GM23338 (cell line): ENCODE data around the gene HSPH1. TPM values are rescaled to one million over a fixed set of nuclear protein-coding genes. Genes with fewer than 3 reads are reported as not detected.

ENCODE experiments used
- ATAC-seq: fragments of 200-7000 bp; cut with Tn5 transposase; 3 replicates; pipeline ENCODE4 v1.9.1; 2020
- DNase-seq: peaks from one replicate; pipeline ENCODE4 v3.0.0-alpha.2; 2015; ENCODE audit warnings: low spot score
- H2AFZ ChIP-seq: fragments of 200-600 bp; sonication (generic); 2 replicates; pipeline ENCODE4 v1.8.0; 2016; ENCODE audit warnings: antibody characterized with exemption, mild to moderate bottlenecking, moderate library complexity
- H3F3A ChIP-seq: fragments of 200-600 bp; sonication (generic); replicated peaks from 2 replicates; pipeline ENCODE4 v1.8.0; 2017; ENCODE audit warnings: antibody characterized with exemption, mixed run types, low read depth
- H3K27ac ChIP-seq: fragments of 200-600 bp; sonication (generic); 2 replicates; pipeline ENCODE4 v1.6.1; 2016; ENCODE audit warnings: low read depth
- H3K27me3 ChIP-seq: fragments of 200-600 bp; sonication (generic); 2 replicates; pipeline ENCODE4 v1.8.0; 2016; ENCODE audit warnings: mild to moderate bottlenecking, mixed run types, moderate library complexity; ENCODE audit not compliant: insufficient read depth
- H3K36me3 ChIP-seq: fragments of 200-600 bp; sonication (generic); 2 replicates; pipeline ENCODE4 v1.8.0; 2016; ENCODE audit warnings: mild to moderate bottlenecking; ENCODE audit not compliant: insufficient read depth
- H3K4me1 ChIP-seq: fragments of 200-600 bp; sonication (generic); 2 replicates; pipeline ENCODE4 v1.8.0; 2016; ENCODE audit warnings: mild to moderate bottlenecking, moderate library complexity; ENCODE audit not compliant: insufficient read depth
- H3K4me2 ChIP-seq: fragments of 200-600 bp; sonication (generic); 2 replicates; pipeline ENCODE4 v1.7.1; 2017; ENCODE audit warnings: mixed run types
- H3K4me3 ChIP-seq: fragments of 200-600 bp; sonication (generic); 2 replicates; pipeline ENCODE4 v1.6.1; 2016; ENCODE audit warnings: mixed run types
- H3K79me2 ChIP-seq: fragments of 200-600 bp; sonication (generic); replicated peaks from 2 replicates; pipeline ENCODE4 v1.8.0; 2017; ENCODE audit warnings: mild to moderate bottlenecking; ENCODE audit not compliant: insufficient read depth
- H3K9me2 ChIP-seq: fragments of 200-600 bp; sonication (generic); 2 replicates; pipeline ENCODE4 v1.8.0; 2017; ENCODE audit not compliant: insufficient read depth
- H4K20me1 ChIP-seq: fragments of 200-600 bp; sonication (generic); replicated peaks from 2 replicates; pipeline ENCODE4 v1.8.0; 2017; ENCODE audit warnings: mild to moderate bottlenecking; ENCODE audit not compliant: insufficient read depth
- H3K27ac Mint-ChIP-seq: 2 replicates; pipeline ENCODE4 v1.8.0; 2020; ENCODE audit warnings: inconsistent platforms, mild to moderate bottlenecking, moderate library complexity, mixed read lengths
- H3K27me3 Mint-ChIP-seq: 3 replicates; pipeline ENCODE4 v1.8.0; 2022; ENCODE audit warnings: low read depth, mild to moderate bottlenecking, moderate library complexity, mixed read lengths, inconsistent platforms; ENCODE audit not compliant: insufficient read depth, poor library complexity
- H3K36me3 Mint-ChIP-seq: 3 replicates; pipeline ENCODE4 v1.8.0; 2021; ENCODE audit warnings: low read depth, mild to moderate bottlenecking, inconsistent platforms, moderate library complexity, mixed read lengths
- H3K4me1 Mint-ChIP-seq: 3 replicates; pipeline ENCODE4 v1.8.0; 2020; ENCODE audit warnings: mild to moderate bottlenecking, inconsistent platforms, mixed read lengths
- H3K4me3 Mint-ChIP-seq: 3 replicates; pipeline ENCODE4 v1.8.0; 2021; ENCODE audit warnings: moderate library complexity, mild to moderate bottlenecking, inconsistent platforms, mixed read lengths
- H3K9me3 Mint-ChIP-seq: 3 replicates; pipeline ENCODE4 v1.8.0; 2020; ENCODE audit warnings: moderate library complexity, mild to moderate bottlenecking, inconsistent platforms, mixed read lengths
- CTCF ChIP-seq, 2 experiments: fragments of 200-600 bp in 1 of 2; sonication (generic) in 1 of 2; conservative IDR thresholded peaks; 2 replicates each; pipeline versions ENCODE4 v1.5.1 to v1.6.1; 2016 to 2017; ENCODE audit warnings: antibody characterized with exemption in 2 of 2, low read depth in 2 of 2, mild to moderate bottlenecking in 2 of 2, moderate library complexity in 1 of 2
- EZH2 ChIP-seq: fragments of 200-600 bp; sonication (generic); IDR thresholded peaks from one replicate; pipeline ENCODE4 v1.8.0; 2017; ENCODE audit warnings: antibody characterized with exemption, mild to moderate bottlenecking, low read depth; ENCODE audit not compliant: unreplicated experiment
- JUNB ChIP-seq: IDR thresholded peaks from one replicate; pipeline ENCODE4 v1.6.1; 2016; ENCODE audit warnings: antibody characterized with exemption; ENCODE audit not compliant: unreplicated experiment
- NANOG ChIP-seq: IDR thresholded peaks from 2 replicates; pipeline ENCODE4 v1.6.1; 2016; ENCODE audit warnings: antibody characterized with exemption, borderline replicate concordance
- REST ChIP-seq: IDR thresholded peaks from one replicate; pipeline ENCODE4 v1.6.1; 2018; ENCODE audit warnings: antibody characterized with exemption; ENCODE audit not compliant: unreplicated experiment
- STAT1 ChIP-seq: IDR thresholded peaks from one replicate; pipeline ENCODE4 v1.6.1; 2016; ENCODE audit warnings: antibody characterized with exemption; ENCODE audit not compliant: unreplicated experiment
- ZNF462 ChIP-seq: fragments of 250-450 bp; sonication (Bioruptor Pico); IDR thresholded peaks from 2 replicates; pipeline ENCODE4 v1.5.0; 2020; ENCODE audit warnings: mild to moderate bottlenecking, moderate library complexity
- polyA plus RNA-seq: library from polyadenylated mRNA; unstranded; fragments of >200 nt; fragmentation: Nextera tagmentation; extraction: Ambion mirVana; gene quantifications from 2 replicates; pipeline ENCODE4 v1.2.1, GENCODE V29; 2016
- total RNA-seq: library from RNA; depleted of rRNA; stranded (reverse); fragments of >200 nt; shearing (Covaris generic); gene quantifications from 2 replicates; pipeline ENCODE4 v1.2.3, GENCODE V29; 2014

HSPH1 gene
- total and polyA plus RNA-seq, 2 experiments from 2014 or later, result 112 to 147 TPM

- Histone ChIP-seq H3K36me3 (no peaks in the 10 kb centered on the region), H2AFZ (peak overlapping the region; percentile 57; the same call in 1 of the 2 replicates), H4K20me1 (no peaks in the 10 kb centered on the region), H3K4me1 (peaks cover 7% of the 10 kb centered on the region), H3F3A (no peaks in the 10 kb centered on the region), H3K4me2 (peak overlapping the region; percentile 74), H3K4me3 (peak overlapping the region; percentile 59), H3K79me2 (no peaks in the 10 kb centered on the region), H3K9me2 (no peaks in the 10 kb centered on the region), H3K27me3 (peaks cover 9% of the 10 kb centered on the region; the same call in 1 of the 2 replicates), H3K27ac (no peak overlapping the region)
- DNase-seq (no peak), ATAC-seq (no peak)
- no peak overlapping the region for H3K27ac Mint-ChIP-seq
- no peak for TF ChIP-seq JUNB
- TF ChIP-seq NANOG, result no peak
- TF ChIP-seq CTCF (conservative IDR thresholded peaks at IDR 0.05; ENCODE audit: low read depth in 2 of 2), result no peak
- no peak for TF ChIP-seq STAT1
- peaks cover 11% of the 10 kb centered on the region for H3K27me3 Mint-ChIP-seq
- no peaks in the 10 kb centered on the region; the same call in 2 of the 3 replicates for H3K36me3 Mint-ChIP-seq
- H3K4me3 Mint-ChIP-seq, result peak overlapping the region; percentile 75
- peaks cover 17% of the 10 kb centered on the region for H3K4me1 Mint-ChIP-seq
- no peaks in the 10 kb centered on the region; the same call in 2 of the 3 replicates for H3K9me3 Mint-ChIP-seq
Measured at GRCh38 chr13:31199527-31199848, 37.8 kb upstream of the HSPH1 start.

- H3K27me3 Mint-ChIP-seq, result peaks cover 11% of the 10 kb centered on the region
- H3K79me2 ChIP-seq, result no peaks in the 10 kb centered on the region
- H4K20me1 ChIP-seq, result no peaks in the 10 kb centered on the region
- H3K4me3 ChIP-seq, result no peak overlapping the region
- no peaks in the 10 kb centered on the region; the same call in 2 of the 3 replicates for H3K9me3 Mint-ChIP-seq
- H3K4me2 ChIP-seq, result no peak overlapping the region
- no peak overlapping the region for H3K4me3 Mint-ChIP-seq
- no peak overlapping the region; the same call in 1 of the 2 replicates for H2AFZ ChIP-seq
- H3K36me3 Mint-ChIP-seq, result no peaks in the 10 kb centered on the region; the same call in 2 of the 3 replicates
- DNase-seq (no peak), ATAC-seq (no peak)
- no peaks in the 10 kb centered on the region for H3K36me3 ChIP-seq
- H3K27ac Mint-ChIP-seq, result no peak overlapping the region
- H3K4me1 ChIP-seq, result peaks cover 7% of the 10 kb centered on the region
- peaks cover 17% of the 10 kb centered on the region for H3K4me1 Mint-ChIP-seq
- H3K9me2 ChIP-seq, result no peaks in the 10 kb centered on the region
- no peaks in the 10 kb centered on the region for H3F3A ChIP-seq
- peaks cover 9% of the 10 kb centered on the region; the same call in 1 of the 2 replicates for H3K27me3 ChIP-seq
- H3K27ac ChIP-seq, result no peak overlapping the region
- no peak for TF ChIP-seq NANOG
- TF ChIP-seq ZNF462 (CRISPR knock-in tag), result no peak
- no peak for TF ChIP-seq EZH2
- TF ChIP-seq STAT1, result no peak
- TF ChIP-seq JUNB, result no peak
- TF ChIP-seq CTCF (conservative IDR thresholded peaks at IDR 0.05; ENCODE audit: low read depth in 2 of 2), result no peak
- TF ChIP-seq REST, result no peak
Measured at GRCh38 chr13:31198519-31198918, 36.8 kb upstream of the HSPH1 start.
